NCI-H510A treated with DMSO at 0.1 percent for 48 hours (cell line): Measurements from ENCODE around the gene FOXP1.
A peak's percentile ranks its signal among the peaks of the same experiment; 100 is the strongest.

Experiments used
- DNase-seq: peaks from one replicate; lab custom pipeline; 2025; lab: John Stamatoyannopoulos, UW

FOXP1 gene

GRCh38 chr3:71210257-71211007 lies 373.1 kb downstream of the FOXP1 start:
- no peak for DNase-seq

GRCh38 chr3:71208211-71209095 lies 375.1 kb downstream of the FOXP1 start:
- peak; percentile 73 for DNase-seq

GRCh38 chr3:71207632-71208031 lies 375.9 kb downstream of the FOXP1 start:
- no peak for DNase-seq

- peak; percentile 11 for DNase-seq
Observed at GRCh38 chr3:71206305-71207165, 377.0 kb downstream of the FOXP1 start.

GRCh38 chr3:71203727-71204488 lies 379.6 kb downstream of the FOXP1 start:
- DNase-seq: no peak

GRCh38 chr3:71202848-71203533 lies 380.5 kb downstream of the FOXP1 start:
- no peak for DNase-seq

GRCh38 chr3:71201939-71202338 lies 381.6 kb downstream of the FOXP1 start:
- DNase-seq: no peak

GRCh38 chr3:71197841-71198565 lies 385.5 kb downstream of the FOXP1 start:
- DNase-seq: no peak

- peak; percentile 16 for DNase-seq
Observed at GRCh38 chr3:71195492-71195891, 388.0 kb downstream of the FOXP1 start.

- DNase-seq: no peak
Observed at GRCh38 chr3:71194785-71195184, 388.7 kb downstream of the FOXP1 start.

- peak; percentile 45 for DNase-seq
Observed at GRCh38 chr3:71191031-71191482, 392.5 kb downstream of the FOXP1 start.

- no peak for DNase-seq
Observed at GRCh38 chr3:71189480-71189879, 394.0 kb downstream of the FOXP1 start.

- no peak for DNase-seq
Observed at GRCh38 chr3:71187715-71188114, 395.8 kb downstream of the FOXP1 start.

- no peak for DNase-seq
Observed at GRCh38 chr3:71186801-71187200, 396.7 kb downstream of the FOXP1 start.

- no peak for DNase-seq
Observed at GRCh38 chr3:71185733-71186455, 397.6 kb downstream of the FOXP1 start.

GRCh38 chr3:71184252-71184651 lies 399.3 kb downstream of the FOXP1 start:
- no peak for DNase-seq

GRCh38 chr3:71183549-71183948 lies 400.0 kb downstream of the FOXP1 start:
- no peak for DNase-seq

GRCh38 chr3:71180524-71180923 lies 403.0 kb downstream of the FOXP1 start:
- DNase-seq: no peak

- DNase-seq: peak; percentile 36
Observed at GRCh38 chr3:71177375-71177774, 406.2 kb downstream of the FOXP1 start.
